IMR-90 (cell line): ENCODE results near the gene SLC12A8. TPM values are rescaled to one million over a fixed set of nuclear protein-coding genes. Genes with fewer than 3 reads are reported as not detected.

Experiments used
- ATAC-seq: fragments of 200-7000 bp; cut with Tn5 transposase; 2 replicates; pipeline ENCODE4 v1.9.1; 2020; ENCODE audit warnings: low read depth, mild to moderate bottlenecking, moderate library complexity
- BruUV-seq: library from RNA; stranded (reverse); fragments of 400-500 nt; replicated peaks from 2 replicates; lab custom pipeline; 2021; lab: Mats Ljungman, UMichigan
- CTCF ChIA-PET: fragments of 300-600 bp; formaldehyde crosslinking; extraction: SDS; loops from one replicate; lab custom pipeline; 2021; ENCODE audit warnings: antibody characterized with exemption; lab: Yijun Ruan, JAX
- POLR2A ChIA-PET: fragments of 300-600 bp; sonication (Branson Sonifier 250); formaldehyde crosslinking; loops from one replicate; lab custom pipeline; 2022; ENCODE audit warnings: antibody characterized with exemption; ENCODE audit not compliant: unreplicated experiment; lab: Charles Lee
- DNase-seq: peaks from one replicate; pipeline ENCODE4 v3.0.0; 2013
- H2AFZ ChIP-seq: replicated peaks from 2 replicates; pipeline ENCODE3; 2013; ENCODE audit warnings: low read length, mild to moderate bottlenecking; ENCODE audit not compliant: poor library complexity
- H2AK5ac ChIP-seq: 2 replicates; pipeline ENCODE4 v1.6.1; 2013; ENCODE audit warnings: low read depth, low read length, inconsistent platforms
- H2AK9ac ChIP-seq: replicated peaks from 2 replicates; pipeline ENCODE3; 2013; ENCODE audit warnings: mild to moderate bottlenecking, low read depth, low read length, moderate library complexity; ENCODE audit not compliant: poor library complexity
- H2BK120ac ChIP-seq: 2 replicates; pipeline ENCODE4 v1.6.1; 2013; ENCODE audit warnings: low read depth, low read length, inconsistent platforms
- H2BK15ac ChIP-seq: 3 replicates; pipeline ENCODE4 v1.6.1; 2013; ENCODE audit warnings: low read depth, low read length, inconsistent platforms
- H2BK20ac ChIP-seq: 2 replicates; pipeline ENCODE4 v1.6.1; 2013; ENCODE audit warnings: low read depth, mild to moderate bottlenecking, inconsistent platforms, low read length, moderate library complexity
- H2BK5ac ChIP-seq: 2 replicates; pipeline ENCODE4 v1.6.1; 2013; ENCODE audit warnings: mild to moderate bottlenecking, low read depth, low read length, inconsistent platforms; ENCODE audit not compliant: poor library complexity, severe bottlenecking
- H3K14ac ChIP-seq: replicated peaks from 2 replicates; pipeline ENCODE4 v1.6.1; 2013; ENCODE audit warnings: low read depth, low read length, inconsistent platforms
- H3K18ac ChIP-seq: 2 replicates; pipeline ENCODE4 v1.6.1; 2013; ENCODE audit warnings: low read depth, low read length, control low read depth
- H3K23ac ChIP-seq: 2 replicates; pipeline ENCODE4 v1.6.1; 2013; ENCODE audit warnings: low read depth, low read length, inconsistent platforms
- H3K27ac ChIP-seq: 2 replicates; pipeline ENCODE4 v1.5.1; 2013; ENCODE audit warnings: mild to moderate bottlenecking, control low read depth, low read length; ENCODE audit not compliant: insufficient read depth
- H3K27me3 ChIP-seq: 2 replicates; pipeline ENCODE4 v1.6.1; 2013; ENCODE audit warnings: low read length; ENCODE audit not compliant: control insufficient read depth, insufficient read depth
- H3K36me3 ChIP-seq: 2 replicates; pipeline ENCODE4 v1.6.1; 2013; ENCODE audit warnings: low read length, mixed read lengths; ENCODE audit not compliant: control insufficient read depth, insufficient read depth
- H3K4ac ChIP-seq: 2 replicates; pipeline ENCODE4 v1.6.1; 2013; ENCODE audit warnings: low read depth, low read length, inconsistent platforms
- H3K4me1 ChIP-seq: 2 replicates; pipeline ENCODE4 v1.6.1; 2013; ENCODE audit warnings: low read length, mixed read lengths; ENCODE audit not compliant: control insufficient read depth, insufficient read depth
- H3K4me2 ChIP-seq: 2 replicates; pipeline ENCODE4 v1.6.1; 2013; ENCODE audit warnings: low read depth, mild to moderate bottlenecking, control low read depth, low read length, moderate library complexity
- H3K4me3 ChIP-seq: 2 replicates; pipeline ENCODE4 v1.5.1; 2013; ENCODE audit warnings: low read depth, mild to moderate bottlenecking, control low read depth, low read length, moderate library complexity; ENCODE audit not compliant: insufficient read depth
- H3K56ac ChIP-seq: 2 replicates; pipeline ENCODE4 v1.6.1; 2013; ENCODE audit warnings: low read length, inconsistent platforms; ENCODE audit not compliant: insufficient read depth; ENCODE audit errors: extremely low read depth
- H3K79me1 ChIP-seq, 2 experiments: 2 replicates each; pipeline ENCODE4 v1.6.1; 2013; ENCODE audit warnings: low read length in 2 of 2, inconsistent platforms in 1 of 2, low read depth in 1 of 2
- H3K9ac ChIP-seq: 2 replicates; pipeline ENCODE4 v1.6.1; 2013; ENCODE audit warnings: low read depth, low read length, control low read depth
- H3K9me1 ChIP-seq: 2 replicates; pipeline ENCODE4 v1.6.1; 2013; ENCODE audit warnings: low read length, inconsistent platforms; ENCODE audit not compliant: insufficient read depth
- H3K9me3 ChIP-seq: 2 replicates; pipeline ENCODE4 v1.6.1; 2013; ENCODE audit warnings: low read length; ENCODE audit not compliant: control insufficient read depth, insufficient read depth
- H4K20me1 ChIP-seq: 2 replicates; pipeline ENCODE4 v1.6.1; 2013; ENCODE audit warnings: low read length, inconsistent platforms; ENCODE audit not compliant: insufficient read depth
- H4K5ac ChIP-seq: 2 replicates; pipeline ENCODE4 v1.6.1; 2013; ENCODE audit warnings: mild to moderate bottlenecking, low read depth, low read length, control low read depth
- H4K8ac ChIP-seq, 2 experiments: 2 replicates each; pipeline ENCODE4 v1.6.1; 2013; ENCODE audit warnings: low read depth in 2 of 2, low read length in 2 of 2, control low read depth in 1 of 2, inconsistent platforms in 1 of 2
- H4K91ac ChIP-seq: 2 replicates; pipeline ENCODE4 v1.6.1; 2013; ENCODE audit warnings: low read depth, low read length, inconsistent platforms; ENCODE audit not compliant: insufficient read depth
- BHLHE40 ChIP-seq: fragments of 150-350 bp; IDR thresholded peaks from 2 replicates; pipeline ENCODE4 v1.6.1; 2016; ENCODE audit warnings: mild to moderate bottlenecking, low read depth, low read length
- CEBPB ChIP-seq: IDR thresholded peaks from 2 replicates; pipeline ENCODE4 v1.6.1; 2012; ENCODE audit warnings: low read depth, low read length, improper control_type of control experiment
- CHD1 ChIP-seq: IDR thresholded peaks from 2 replicates; pipeline ENCODE4 v1.6.1; 2012; ENCODE audit warnings: low read depth, low read length, improper control_type of control experiment
- FOS ChIP-seq: fragments of 150-350 bp; IDR thresholded peaks from 2 replicates; pipeline ENCODE4 v1.6.1; 2016; ENCODE audit warnings: low read depth, low read length
- MAFK ChIP-seq: IDR thresholded peaks from 2 replicates; pipeline ENCODE4 v1.6.1; 2012; ENCODE audit warnings: low read depth, low read length, improper control_type of control experiment
- MAZ ChIP-seq: IDR thresholded peaks from 2 replicates; pipeline ENCODE4 v1.6.1; 2012; ENCODE audit warnings: low read depth, mild to moderate bottlenecking, low read length, improper control_type of control experiment, moderate library complexity, borderline replicate concordance
- MXI1 ChIP-seq: IDR thresholded peaks from 2 replicates; pipeline ENCODE4 v1.6.1; 2012; ENCODE audit warnings: low read depth, mild to moderate bottlenecking, low read length, moderate library complexity, borderline replicate concordance
- NFE2L2 ChIP-seq: fragments of 150-350 bp; IDR thresholded peaks from 2 replicates; pipeline ENCODE4 v1.6.1; 2016; ENCODE audit warnings: low read depth, mild to moderate bottlenecking, low read length
- POLR2A ChIP-seq: IDR thresholded peaks from 2 replicates; pipeline ENCODE4 v1.6.1; 2012; ENCODE audit warnings: mild to moderate bottlenecking, low read depth, low read length
- RAD21 ChIP-seq: IDR thresholded peaks from 2 replicates; pipeline ENCODE4 v1.6.1; 2012; ENCODE audit warnings: low read length, improper control_type of control experiment
- RCOR1 ChIP-seq: IDR thresholded peaks from 2 replicates; pipeline ENCODE4 v1.6.1; 2012; ENCODE audit warnings: mild to moderate bottlenecking, low read length, improper control_type of control experiment; ENCODE audit not compliant: insufficient replicate concordance
- RFX5 ChIP-seq: IDR thresholded peaks from 2 replicates; pipeline ENCODE4 v1.8.0; 2012; ENCODE audit warnings: low read depth, mild to moderate bottlenecking, low read length, moderate library complexity
- SMC3 ChIP-seq: fragments of 150-350 bp; IDR thresholded peaks from 2 replicates; pipeline ENCODE4 v1.6.1; 2016; ENCODE audit warnings: low read depth, mild to moderate bottlenecking, antibody characterized with exemption, low read length, moderate library complexity
- WGBS, 2 experiments: methylation state at CpG; one replicate each; pipeline versions ENCODE4 v1.1.5 to v1.1.7; 2013; ENCODE audit warnings: missing lambda C conversion rate in 2 of 2; ENCODE audit not compliant: insufficient read length in 1 of 2; ENCODE audit errors: extremely low coverage in 2 of 2; 5-methylcytosine and 5-hydroxymethylcytosine counted together
- dilution Hi-C: fragments of 300-500 bp; cut with HindIII; formaldehyde crosslinking; loops from one replicate; pipeline ENCODE4 v1.14.3; 2018; ENCODE audit warnings: low sequenced_read_pairs; ENCODE audit not compliant: unreplicated experiment
- in situ Hi-C: fragments of 300-500 bp; cut with MboI; formaldehyde crosslinking; loops from 3 replicates; pipeline ENCODE4 v1.14.3; 2019; ENCODE audit warnings: low sequenced_read_pairs, inconsistent platforms, mixed read lengths
- intact Hi-C: fragments of 100-400 bp; cut with micrococcal nuclease; formaldehyde crosslinking; loops from 2 replicates; pipeline ENCODE4 v1.10.0; 2022
- polyA plus RNA-seq, 3 experiments: library from polyadenylated mRNA; depleted of rRNA; stranded (reverse); fragments of >200 nt; gene quantifications; 2 replicates each; pipeline ENCODE4 v1.2.3, GENCODE V29; 2012; ENCODE audit warnings: low replicate concordance in 1 of 3
- total RNA-seq: library from RNA; depleted of rRNA; stranded (reverse); fragments of >200 nt; gene quantifications from 2 replicates; pipeline ENCODE4 v1.2.3, GENCODE V29; 2012
- TF ChIP-seq, protein P1 (sequence below): fragments of 150-350 bp; IDR thresholded peaks from 2 replicates; pipeline ENCODE4 v1.6.1; 2016; ENCODE audit warnings: low read depth, mild to moderate bottlenecking, low read length, moderate library complexity, borderline replicate concordance
- TF ChIP-seq, protein P2 (sequence below): conservative IDR thresholded peaks from 2 replicates; pipeline ENCODE4 v1.5.1; 2012; ENCODE audit warnings: mild to moderate bottlenecking, low read depth, low read length, improper control_type of control experiment
- TF ChIP-seq, protein P3 (sequence below): fragments of 150-350 bp; IDR thresholded peaks from 2 replicates; pipeline ENCODE4 v1.6.1; 2017; ENCODE audit warnings: mild to moderate bottlenecking, antibody characterized with exemption, low read length, low read depth

The SLC12A8 gene
- total and polyA plus RNA-seq, 2 of the 4 experiments (the other 2 are of a cell fraction), result 2.2 to 4.3 TPM

DNA sequence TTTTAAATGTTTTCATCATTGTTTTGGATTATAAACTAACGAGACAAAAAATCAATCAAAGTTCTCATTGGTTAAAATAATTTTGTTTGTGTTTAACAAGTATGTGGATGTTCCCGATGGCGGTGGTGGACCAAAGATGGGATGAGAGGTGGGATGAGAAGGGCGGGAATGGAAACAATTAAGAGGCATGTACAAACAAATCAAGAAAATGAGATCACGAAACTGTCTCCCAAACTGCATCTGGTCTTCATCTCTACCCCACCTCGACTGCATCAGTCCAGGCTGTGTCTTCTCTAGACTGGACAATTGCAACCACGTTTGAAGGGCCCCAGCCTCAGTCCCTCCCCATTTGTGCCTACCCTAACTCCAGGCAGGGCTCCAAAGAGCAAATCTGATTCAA, 56.1 kb downstream of the SLC12A8 start:
- H4K5ac ChIP-seq, result no peak overlapping the region
- no peak overlapping the region; the same call in 1 of the 2 replicates for H2BK120ac ChIP-seq
- no peak overlapping the region for H3K56ac ChIP-seq
- H3K4me2 ChIP-seq, result no peak overlapping the region
- H4K8ac ChIP-seq, result no peak overlapping the region
- DNase-seq (no peak), ATAC-seq (no peak)
- no peaks in the 10 kb centered on the region for H3K9me3 ChIP-seq
- H3K9me1 ChIP-seq, result peaks cover 5% of the 10 kb centered on the region; the same call in 1 of the 2 replicates
- POLR2A ChIA-PET, result no interaction called here
- WGBS, 2 experiments, result 71% methylated on average over 5 of the region's 7 CpGs; no CpG with 5 or more reads in 1 of the 2 experiments
- intact Hi-C loops, result no loop called here
- H2AFZ ChIP-seq, result no peak overlapping the region
- in situ Hi-C loops, result no loop called here
- H3K4me1 ChIP-seq, result peaks cover 5% of the 10 kb centered on the region; the same call in 1 of the 2 replicates
- no peak overlapping the region for H3K18ac ChIP-seq
- BruUV-seq, result no TSS peak
- H2BK5ac ChIP-seq, result no peak overlapping the region
- no peak overlapping the region for H2BK20ac ChIP-seq
- no peak overlapping the region for H2AK5ac ChIP-seq
- no peak overlapping the region for H3K27ac ChIP-seq
- no peak overlapping the region for H3K14ac ChIP-seq
- H2BK15ac ChIP-seq, result peak overlapping the region; percentile 36; the same call in 1 of the 3 replicates
- H4K20me1 ChIP-seq, result no peaks in the 10 kb centered on the region
- H3K4me3 ChIP-seq, result no peak overlapping the region
- H3K27me3 ChIP-seq, result no peaks in the 10 kb centered on the region
- peak overlapping the region; percentile 12; the same call in 1 of the 2 replicates for H3K4ac ChIP-seq
- H3K79me1 ChIP-seq, result no peaks in the 10 kb centered on the region
- peak overlapping the region; percentile 62 for H2AK9ac ChIP-seq
- no peak overlapping the region for H4K91ac ChIP-seq
- H3K9ac ChIP-seq, result no peak overlapping the region
- no peak overlapping the region for H3K23ac ChIP-seq
- dilution Hi-C loops, result no loop called here
- CTCF ChIA-PET, result no interaction called here
- TF ChIP-seq, protein P1, sequence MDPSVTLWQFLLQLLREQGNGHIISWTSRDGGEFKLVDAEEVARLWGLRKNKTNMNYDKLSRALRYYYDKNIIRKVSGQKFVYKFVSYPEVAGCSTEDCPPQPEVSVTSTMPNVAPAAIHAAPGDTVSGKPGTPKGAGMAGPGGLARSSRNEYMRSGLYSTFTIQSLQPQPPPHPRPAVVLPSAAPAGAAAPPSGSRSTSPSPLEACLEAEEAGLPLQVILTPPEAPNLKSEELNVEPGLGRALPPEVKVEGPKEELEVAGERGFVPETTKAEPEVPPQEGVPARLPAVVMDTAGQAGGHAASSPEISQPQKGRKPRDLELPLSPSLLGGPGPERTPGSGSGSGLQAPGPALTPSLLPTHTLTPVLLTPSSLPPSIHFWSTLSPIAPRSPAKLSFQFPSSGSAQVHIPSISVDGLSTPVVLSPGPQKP, result no peak
- TF ChIP-seq, protein P2, sequence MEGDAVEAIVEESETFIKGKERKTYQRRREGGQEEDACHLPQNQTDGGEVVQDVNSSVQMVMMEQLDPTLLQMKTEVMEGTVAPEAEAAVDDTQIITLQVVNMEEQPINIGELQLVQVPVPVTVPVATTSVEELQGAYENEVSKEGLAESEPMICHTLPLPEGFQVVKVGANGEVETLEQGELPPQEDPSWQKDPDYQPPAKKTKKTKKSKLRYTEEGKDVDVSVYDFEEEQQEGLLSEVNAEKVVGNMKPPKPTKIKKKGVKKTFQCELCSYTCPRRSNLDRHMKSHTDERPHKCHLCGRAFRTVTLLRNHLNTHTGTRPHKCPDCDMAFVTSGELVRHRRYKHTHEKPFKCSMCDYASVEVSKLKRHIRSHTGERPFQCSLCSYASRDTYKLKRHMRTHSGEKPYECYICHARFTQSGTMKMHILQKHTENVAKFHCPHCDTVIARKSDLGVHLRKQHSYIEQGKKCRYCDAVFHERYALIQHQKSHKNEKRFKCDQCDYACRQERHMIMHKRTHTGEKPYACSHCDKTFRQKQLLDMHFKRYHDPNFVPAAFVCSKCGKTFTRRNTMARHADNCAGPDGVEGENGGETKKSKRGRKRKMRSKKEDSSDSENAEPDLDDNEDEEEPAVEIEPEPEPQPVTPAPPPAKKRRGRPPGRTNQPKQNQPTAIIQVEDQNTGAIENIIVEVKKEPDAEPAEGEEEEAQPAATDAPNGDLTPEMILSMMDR, result no peak
- TF ChIP-seq, protein P3, sequence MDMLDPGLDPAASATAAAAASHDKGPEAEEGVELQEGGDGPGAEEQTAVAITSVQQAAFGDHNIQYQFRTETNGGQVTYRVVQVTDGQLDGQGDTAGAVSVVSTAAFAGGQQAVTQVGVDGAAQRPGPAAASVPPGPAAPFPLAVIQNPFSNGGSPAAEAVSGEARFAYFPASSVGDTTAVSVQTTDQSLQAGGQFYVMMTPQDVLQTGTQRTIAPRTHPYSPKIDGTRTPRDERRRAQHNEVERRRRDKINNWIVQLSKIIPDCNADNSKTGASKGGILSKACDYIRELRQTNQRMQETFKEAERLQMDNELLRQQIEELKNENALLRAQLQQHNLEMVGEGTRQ, result no peak
- TF ChIP-seq FOS (no peak), BHLHE40 (no peak), RAD21 (no peak), NFE2L2 (no peak), CHD1 (no peak), RFX5 (no peak), MAZ (no peak), SMC3 (no peak), MAFK (no peak), POLR2A (no peak), RCOR1 (no peak), CEBPB (no peak), MXI1 (no peak)
- H3K36me3 ChIP-seq, result no peaks in the 10 kb centered on the region
